Liver (tissue), 9 donors: ENCODE results near the gene KCTD2. TPM values are rescaled to one million over a fixed set of nuclear protein-coding genes. Genes with fewer than 3 reads are reported as not detected.
"Not testable (repeated sequence)": the region's sequence is repeated elsewhere in the genome, so short reads cannot be mapped to it uniquely, and the experiment has no call there.

Source experiments
- DNase-seq: peaks from one replicate; pipeline ENCODE4 v3.0.0-alpha.2; 2017; ENCODE audit warnings: low spot score
- H3K27ac ChIP-seq, 2 donors: one replicate each; pipeline ENCODE4 v1.7.0; 2013; ENCODE audit warnings: inconsistent platforms in 2 of 2, low read length in 2 of 2, control low read depth in 1 of 2, low read depth in 1 of 2, mild to moderate bottlenecking in 1 of 2
- H3K27me3 ChIP-seq, 4 donors: one replicate each; pipeline versions ENCODE4 v1.6.1 to v1.7.0; 2013; ENCODE audit warnings: low read length in 3 of 4, inconsistent platforms in 1 of 4, mild to moderate bottlenecking in 1 of 4, moderate library complexity in 1 of 4; ENCODE audit not compliant: control insufficient read depth in 4 of 4, insufficient read depth in 4 of 4
- H3K36me3 ChIP-seq, 4 donors: one replicate each; pipeline versions ENCODE4 v1.6.1 to v1.7.0; 2013; ENCODE audit warnings: low read length in 3 of 4, mild to moderate bottlenecking in 3 of 4, low read depth in 1 of 4, moderate library complexity in 1 of 4; ENCODE audit not compliant: control insufficient read depth in 4 of 4, insufficient read depth in 3 of 4
- H3K4me1 ChIP-seq, 4 donors: one replicate each; pipeline versions ENCODE4 v1.6.1 to v1.7.0; 2013; ENCODE audit warnings: low read length in 3 of 4, mild to moderate bottlenecking in 3 of 4, moderate library complexity in 1 of 4; ENCODE audit not compliant: control insufficient read depth in 4 of 4, insufficient read depth in 4 of 4
- H3K4me3 ChIP-seq, 3 donors: one replicate each; pipeline versions ENCODE4 v1.6.1 to v1.7.0; 2013; ENCODE audit warnings: low read length in 3 of 3, control low read depth in 1 of 3, low read depth in 1 of 3, mild to moderate bottlenecking in 1 of 3
- H3K9ac ChIP-seq, 2 donors: one replicate each; pipeline ENCODE4 v1.7.0; 2013; ENCODE audit warnings: low read length in 2 of 2, mild to moderate bottlenecking in 2 of 2, moderate library complexity in 2 of 2, control low read depth in 1 of 2, low read depth in 1 of 2
- H3K9me3 ChIP-seq, 4 donors: one replicate each; pipeline versions ENCODE4 v1.6.1 to v1.7.0; 2013; ENCODE audit warnings: low read length in 3 of 4; ENCODE audit not compliant: control insufficient read depth in 4 of 4
- CTCF ChIP-seq: fragments of 150-350 bp; IDR thresholded peaks from 2 replicates; pipeline ENCODE4 v1.5.1; 2017; ENCODE audit warnings: improper control_type of control experiment, low read depth, low read length; ENCODE audit not compliant: missing input control
- EGR1 ChIP-seq, 2 donors: IDR thresholded peaks; 2 replicates each; pipeline ENCODE4 v1.6.1; 2016 to 2018; ENCODE audit warnings: antibody characterized with exemption in 2 of 2, low read depth in 2 of 2
- FOXA2 ChIP-seq: IDR thresholded peaks from 2 replicates; pipeline ENCODE4 v1.6.1; 2016; ENCODE audit warnings: antibody characterized with exemption
- GABPA ChIP-seq, 2 donors: IDR thresholded peaks in 1 of 2; conservative IDR thresholded peaks in 1 of 2; 2 replicates each; pipeline ENCODE4 v1.6.1; 2016; ENCODE audit warnings: antibody characterized with exemption in 2 of 2, mild to moderate bottlenecking in 1 of 2, moderate library complexity in 1 of 2
- HNF4A ChIP-seq, 2 donors: conservative IDR thresholded peaks; 2 replicates each; pipeline ENCODE4 v1.6.1; 2016; ENCODE audit warnings: antibody characterized with exemption in 2 of 2, mild to moderate bottlenecking in 2 of 2
- HNF4G ChIP-seq: IDR thresholded peaks from 2 replicates; pipeline ENCODE4 v1.6.1; 2016; ENCODE audit warnings: antibody characterized with exemption
- JUND ChIP-seq, 2 donors: IDR thresholded peaks; 2 replicates each; pipeline ENCODE4 v1.6.1; 2016; ENCODE audit warnings: antibody characterized with exemption in 2 of 2
- NR2F2 ChIP-seq: IDR thresholded peaks from 2 replicates; pipeline ENCODE4 v1.6.1; 2016; ENCODE audit warnings: antibody characterized with exemption
- RAD21 ChIP-seq, 2 donors: IDR thresholded peaks; 2 replicates each; pipeline ENCODE4 v1.6.1; 2016; ENCODE audit warnings: antibody characterized with exemption in 2 of 2, mild to moderate bottlenecking in 2 of 2
- RXRA ChIP-seq, 2 donors: IDR thresholded peaks; 2 replicates each; pipeline ENCODE4 v1.6.1; 2017 to 2018; ENCODE audit warnings: antibody characterized with exemption in 2 of 2, mild to moderate bottlenecking in 1 of 2
- SP1 ChIP-seq: IDR thresholded peaks from 2 replicates; pipeline ENCODE4 v1.6.1; 2018; ENCODE audit warnings: antibody characterized with exemption, mild to moderate bottlenecking
- TAF1 ChIP-seq: conservative IDR thresholded peaks from 2 replicates; pipeline ENCODE4 v1.6.1; 2016; ENCODE audit warnings: antibody characterized with exemption, mild to moderate bottlenecking
- YY1 ChIP-seq: IDR thresholded peaks from 2 replicates; pipeline ENCODE4 v1.6.1; 2016; ENCODE audit warnings: antibody characterized with exemption, mild to moderate bottlenecking
- ZBTB33 ChIP-seq: IDR thresholded peaks from 2 replicates; pipeline ENCODE4 v1.6.1; 2016; ENCODE audit warnings: antibody characterized with exemption
- WGBS: extraction: QIAGEN DNeasy Blood & Tissue Kit; methylation state at CpG from one replicate; pipeline ENCODE4 v1.1.7; 2013; 5-methylcytosine and 5-hydroxymethylcytosine counted together
- polyA plus RNA-seq, 2 donors: library from polyadenylated mRNA; stranded (reverse) in 1 of 2; unstranded in 1 of 2; fragments of 200-250 nt in 1 of 2; fragments of >200 nt in 1 of 2; fragmentation: Nextera tagmentation in 1 of 2; extraction: Ambion mirVana in 1 of 2; gene quantifications; one replicate each; pipeline versions ENCODE4 v1.2.1 to v1.2.3, GENCODE V29; 2013 to 2015
- total RNA-seq, 2 donors: library from RNA; depleted of rRNA; stranded (reverse); fragments of >200 nt; gene quantifications; one replicate each; pipeline ENCODE4 v1.2.3, GENCODE V29; 2014
- TF ChIP-seq, protein P1 (sequence below): IDR thresholded peaks from 2 replicates; pipeline ENCODE4 v1.6.1; 2016; ENCODE audit warnings: antibody characterized with exemption
- TF ChIP-seq, protein P2 (sequence below): IDR thresholded peaks from 2 replicates; pipeline ENCODE4 v1.6.1; 2016; ENCODE audit warnings: antibody characterized with exemption, mild to moderate bottlenecking
- donor health status: healthy.
- donor health status: healthy.
- donor health status: healthy.
- donor health status: healthy.
- donor health status: healthy.

KCTD2 gene
- total and polyA plus RNA-seq, 4 donors = 2.4 to 8.2 (median 6.4) TPM

DNA sequence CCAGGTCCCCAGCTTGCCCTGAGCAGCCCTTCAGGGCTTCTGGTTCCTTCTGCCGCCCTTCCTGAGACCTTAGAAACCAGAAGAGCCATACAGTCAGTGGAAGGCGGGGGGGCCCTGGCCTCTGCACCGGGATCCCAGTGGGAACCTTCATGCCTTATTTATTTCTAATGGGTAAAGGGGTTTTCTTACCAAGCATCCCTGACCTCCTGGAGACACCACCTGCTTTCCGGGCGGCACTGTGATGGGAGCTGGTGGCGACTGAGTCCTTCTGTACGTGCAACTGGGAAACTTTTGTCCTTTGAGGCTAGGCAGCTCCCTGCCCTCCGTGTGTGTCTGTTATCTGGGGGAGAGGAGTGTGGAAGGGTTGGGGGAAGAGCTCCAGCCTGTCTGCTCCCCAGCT is 41.7 kb upstream of the KCTD2 start:
- no peaks in the 10 kb centered on the region for H3K27me3 ChIP-seq
- no peak overlapping the region for H3K9ac ChIP-seq
- WGBS = 85% methylated on average over 8 of the region's 8 CpGs
- H3K4me1 ChIP-seq = no peaks in the 10 kb centered on the region
- DNase-seq = no peak
- TF ChIP-seq NR2F2 = no peak
- no peak for TF ChIP-seq ZBTB33
- TF ChIP-seq JUND (IDR thresholded peaks at IDR 0.05) = no peak
- TF ChIP-seq RXRA (IDR thresholded peaks at IDR 0.05) = no peak
- TF ChIP-seq, protein P1, sequence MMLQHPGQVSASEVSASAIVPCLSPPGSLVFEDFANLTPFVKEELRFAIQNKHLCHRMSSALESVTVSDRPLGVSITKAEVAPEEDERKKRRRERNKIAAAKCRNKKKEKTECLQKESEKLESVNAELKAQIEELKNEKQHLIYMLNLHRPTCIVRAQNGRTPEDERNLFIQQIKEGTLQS = no peak
- TF ChIP-seq EGR1 (IDR thresholded peaks at IDR 0.05; ENCODE audit: low read depth in 2 of 2) = no peak
- no peak for TF ChIP-seq HNF4A (conservative IDR thresholded peaks at IDR 0.05)
- TF ChIP-seq, protein P2, sequence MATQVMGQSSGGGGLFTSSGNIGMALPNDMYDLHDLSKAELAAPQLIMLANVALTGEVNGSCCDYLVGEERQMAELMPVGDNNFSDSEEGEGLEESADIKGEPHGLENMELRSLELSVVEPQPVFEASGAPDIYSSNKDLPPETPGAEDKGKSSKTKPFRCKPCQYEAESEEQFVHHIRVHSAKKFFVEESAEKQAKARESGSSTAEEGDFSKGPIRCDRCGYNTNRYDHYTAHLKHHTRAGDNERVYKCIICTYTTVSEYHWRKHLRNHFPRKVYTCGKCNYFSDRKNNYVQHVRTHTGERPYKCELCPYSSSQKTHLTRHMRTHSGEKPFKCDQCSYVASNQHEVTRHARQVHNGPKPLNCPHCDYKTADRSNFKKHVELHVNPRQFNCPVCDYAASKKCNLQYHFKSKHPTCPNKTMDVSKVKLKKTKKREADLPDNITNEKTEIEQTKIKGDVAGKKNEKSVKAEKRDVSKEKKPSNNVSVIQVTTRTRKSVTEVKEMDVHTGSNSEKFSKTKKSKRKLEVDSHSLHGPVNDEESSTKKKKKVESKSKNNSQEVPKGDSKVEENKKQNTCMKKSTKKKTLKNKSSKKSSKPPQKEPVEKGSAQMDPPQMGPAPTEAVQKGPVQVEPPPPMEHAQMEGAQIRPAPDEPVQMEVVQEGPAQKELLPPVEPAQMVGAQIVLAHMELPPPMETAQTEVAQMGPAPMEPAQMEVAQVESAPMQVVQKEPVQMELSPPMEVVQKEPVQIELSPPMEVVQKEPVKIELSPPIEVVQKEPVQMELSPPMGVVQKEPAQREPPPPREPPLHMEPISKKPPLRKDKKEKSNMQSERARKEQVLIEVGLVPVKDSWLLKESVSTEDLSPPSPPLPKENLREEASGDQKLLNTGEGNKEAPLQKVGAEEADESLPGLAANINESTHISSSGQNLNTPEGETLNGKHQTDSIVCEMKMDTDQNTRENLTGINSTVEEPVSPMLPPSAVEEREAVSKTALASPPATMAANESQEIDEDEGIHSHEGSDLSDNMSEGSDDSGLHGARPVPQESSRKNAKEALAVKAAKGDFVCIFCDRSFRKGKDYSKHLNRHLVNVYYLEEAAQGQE = no peak
- TF ChIP-seq YY1 = no peak
- no peak for TF ChIP-seq FOXA2
- no peaks in the 10 kb centered on the region for H3K36me3 ChIP-seq
- no peaks in the 10 kb centered on the region for H3K9me3 ChIP-seq
- no peak overlapping the region for H3K27ac ChIP-seq
- no peak overlapping the region for H3K4me3 ChIP-seq

DNA sequence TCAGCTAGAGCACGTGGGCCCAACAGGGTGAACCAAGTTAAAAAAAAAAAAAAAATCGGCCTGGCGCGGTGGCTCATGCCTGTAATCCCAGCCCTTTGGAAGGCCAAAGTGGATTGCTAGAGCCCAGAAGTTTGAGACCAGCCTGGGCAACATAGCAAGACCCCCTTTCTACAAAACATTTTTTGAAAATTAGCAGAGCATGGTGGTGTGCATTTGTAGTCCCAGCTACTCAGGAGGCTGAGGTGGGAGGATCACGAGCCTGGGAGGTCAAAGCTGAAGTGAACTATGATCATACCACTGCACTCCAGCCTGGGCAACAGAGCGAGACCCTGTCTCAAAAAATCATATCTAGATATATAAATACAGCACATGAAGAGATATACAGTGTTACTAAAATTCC is 40.9 kb upstream of the KCTD2 start:
- 90% methylated on average over 6 of the region's 6 CpGs for WGBS
- H3K9ac ChIP-seq, H3K36me3 ChIP-seq, H3K4me1 ChIP-seq, H3K27me3 ChIP-seq, DNase-seq, H3K9me3 ChIP-seq, H3K27ac ChIP-seq, H3K4me3 ChIP-seq: not testable (repeated sequence)

DNA sequence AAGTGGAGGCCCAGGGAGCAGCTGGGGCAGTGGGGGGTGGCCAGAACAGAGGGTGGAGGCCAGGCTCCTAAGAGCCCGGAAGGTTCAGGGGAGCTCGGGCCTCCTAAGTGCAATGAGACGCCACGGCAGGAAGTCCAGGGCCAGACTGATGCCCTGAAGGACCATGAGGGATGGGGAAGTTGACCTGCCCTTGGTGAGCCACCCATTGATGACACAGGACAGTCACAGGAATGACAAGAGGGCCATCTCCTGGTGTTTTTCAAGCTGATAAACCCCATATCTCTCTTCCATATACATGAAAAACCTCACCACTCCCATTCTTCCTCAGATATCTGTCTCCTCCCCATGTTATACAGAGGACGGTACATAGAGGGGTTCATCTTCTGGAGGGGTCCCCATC is 40.4 kb upstream of the KCTD2 start:
- TF ChIP-seq, protein P1 = no peak
- TF ChIP-seq JUND (IDR thresholded peaks at IDR 0.05) (no peak), CTCF (peak; percentile 18), RAD21 (IDR thresholded peaks at IDR 0.05) (peak; percentile 49 to 61), GABPA (IDR thresholded peaks at IDR 0.05 in 1 of 2, conservative IDR thresholded peaks at IDR 0.05 in 1 of 2) (no peak), TAF1 (no peak), SP1 (no peak), FOXA2 (no peak), NR2F2 (no peak), YY1 (no peak), HNF4G (no peak)
- Histone ChIP-seq H3K4me1 (peaks cover 0 to 2% (median under 1%) of the 10 kb centered on the region in 4 donors), H3K4me3 (no peak overlapping the region), H3K9ac (no peak overlapping the region), H3K27me3 (no peaks in the 10 kb centered on the region), H3K36me3 (no peaks in the 10 kb centered on the region), H3K9me3 (no peaks in the 10 kb centered on the region), H3K27ac (no peak overlapping the region)
- DNase-seq = no peak
- WGBS = 61% methylated on average over 5 of the region's 5 CpGs
